Ovary (tissue), 9 donors: Measurements from ENCODE around the gene ZBTB14. TPM values are rescaled to one million over a fixed set of nuclear protein-coding genes. Genes with fewer than 3 reads are reported as not detected.

Source experiments
- DNase-seq, 5 donors: peaks; one replicate each; pipeline ENCODE4 v3.0.0-alpha.2; 2019 to 2020
- H3K27ac ChIP-seq, 2 donors: fragments of 200-600 bp; one replicate each; pipeline versions ENCODE4 v1.5.1 to v1.8.0; 2019 to 2022
- H3K27me3 ChIP-seq: fragments of 200-600 bp; one replicate; pipeline ENCODE4 v1.8.0; 2022
- H3K36me3 ChIP-seq: fragments of 200-600 bp; sonication (generic); one replicate; pipeline ENCODE4 v1.5.1; 2019
- H3K4me1 ChIP-seq: one replicate; pipeline ENCODE4 v1.8.1; 2013; ENCODE audit warnings: mild to moderate bottlenecking, moderate library complexity; ENCODE audit not compliant: insufficient read depth
- H3K4me3 ChIP-seq: fragments of 200-600 bp; sonication (generic); one replicate; pipeline ENCODE4 v1.5.1; 2017
- H3K9me3 ChIP-seq, 2 donors: fragments of 200-600 bp in 1 of 2; sonication (generic) in 1 of 2; one replicate each; pipeline versions ENCODE4 v1.5.1 to v1.8.1; 2013 to 2019; ENCODE audit warnings: mild to moderate bottlenecking in 1 of 2, moderate library complexity in 1 of 2
- EP300 ChIP-seq: sonication (generic); formaldehyde crosslinking; IDR thresholded peaks from one replicate; pipeline ENCODE4 v1.6.1; 2017; ENCODE audit warnings: antibody characterized with exemption
- POLR2A ChIP-seq: fragments of 450-650 bp; IDR thresholded peaks from one replicate; pipeline ENCODE4 v1.6.1; 2017; ENCODE audit warnings: antibody characterized with exemption, mild to moderate bottlenecking, moderate library complexity
- WGBS, 3 donors: extraction: QIAGEN DNeasy Blood & Tissue Kit in 1 of 3; methylation state at CpG; one replicate each; pipeline versions ENCODE4 v1.1.5 to v1.1.7; 2013 to 2017; 5-methylcytosine and 5-hydroxymethylcytosine counted together
- intact Hi-C, 4 donors: fragments of 100-400 bp; cut with DNase I; formaldehyde crosslinking; loops; one replicate each; pipeline versions ENCODE4 v1.11.0 to v1.15.1; 2022 to 2023
- polyA plus RNA-seq, 2 donors: library from polyadenylated mRNA; stranded (reverse); fragments of 200-250 nt in 1 of 2; fragments of 350-450 nt in 1 of 2; fragmentation: Illumina TruSeq in 1 of 2; extraction: RNeasy Lipid Tissue Mini Kit (QIAGEN cat#74804) in 1 of 2; gene quantifications; one replicate each; pipeline ENCODE4 v1.2.3, GENCODE V29; 2013 to 2014
- total RNA-seq, 7 donors: library from RNA; depleted of rRNA in 2 of 7; stranded (reverse); fragments of >200 nt in 2 of 7; fragmentation: NEBNext Ultra II Directional in 3 of 7; extraction: Animal tissue kit (Norgen Biotek cat#: 25700) in 3 of 7; gene quantifications; one replicate each; pipeline versions ENCODE4 v1.1.0 to v1.2.4, GENCODE V29; 2016 to 2023
- TF ChIP-seq, protein P1 (sequence below), 3 donors: fragments of 450-650 bp in 2 of 3; fragments of 200-600 bp in 1 of 3; IDR thresholded peaks; one replicate each; pipeline versions ENCODE4 v1.5.1 to v1.8.0; 2016 to 2022; ENCODE audit warnings: antibody characterized with exemption in 3 of 3, mild to moderate bottlenecking in 1 of 3
- donor health status: DM: no; HTN: no; CAD: no; lungs with moderate emphysema.
- donor health status: DM: no; HTN: no; CAD: no.
- donor health status: Bipolar disorder and iron deficiency.
- donor health status: DM: yes; HTN: yes; CAD: no.
- donor health status: DM: no; HTN: no; CAD: no.
- donor health status: DM: yes; HTN: yes; CAD: no.

ZBTB14 gene
- total and polyA plus RNA-seq, 9 donors: 6.3 to 17.5 (median 14.5) TPM

DNA sequence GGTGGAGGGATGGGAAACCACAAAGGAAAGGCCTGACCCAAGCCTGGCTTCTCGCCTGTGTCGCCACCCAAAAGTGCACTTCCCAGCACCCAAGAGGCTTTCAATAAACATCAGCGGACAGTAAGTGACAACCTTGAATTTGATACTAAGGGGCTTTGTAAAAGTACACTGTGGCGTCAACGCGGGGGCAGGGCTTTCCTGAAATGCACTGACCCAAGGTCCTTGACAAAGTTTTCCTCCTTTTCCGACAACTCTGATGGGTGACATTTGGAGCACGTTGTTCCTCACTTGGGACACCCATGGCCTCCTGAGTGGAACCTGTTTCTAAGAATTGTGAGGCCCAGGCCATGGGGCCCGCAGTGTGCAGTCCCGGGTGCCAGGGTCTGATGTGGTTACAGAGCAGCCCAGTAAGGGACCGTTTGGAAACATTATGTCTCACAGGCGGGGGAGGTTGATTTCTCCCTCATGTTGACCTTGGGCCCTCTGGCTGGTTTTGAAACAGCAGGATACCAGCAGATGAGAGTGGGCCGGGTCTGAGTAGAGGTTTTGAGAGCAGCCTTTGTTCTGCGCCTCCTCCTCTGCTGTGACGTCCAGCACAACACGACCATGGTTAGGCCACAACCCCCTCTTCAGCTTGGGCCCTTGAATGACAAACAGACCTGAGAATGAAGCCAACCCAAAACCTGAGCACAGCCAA lies 2.8 kb upstream of the ZBTB14 start:
- no peaks in the 10 kb centered on the region for H3K9me3 ChIP-seq
- no peaks in the 10 kb centered on the region for H3K27me3 ChIP-seq
- no peak overlapping the region for H3K27ac ChIP-seq
- WGBS, 3 donors: 63 to 71% (median 66%) methylated on average over 16 of the region's 16 CpGs
- H3K4me3 ChIP-seq: no peak overlapping the region
- no peaks in the 10 kb centered on the region for H3K36me3 ChIP-seq
- TF ChIP-seq EP300 (no peak), POLR2A (no peak)
- TF ChIP-seq, protein P1, sequence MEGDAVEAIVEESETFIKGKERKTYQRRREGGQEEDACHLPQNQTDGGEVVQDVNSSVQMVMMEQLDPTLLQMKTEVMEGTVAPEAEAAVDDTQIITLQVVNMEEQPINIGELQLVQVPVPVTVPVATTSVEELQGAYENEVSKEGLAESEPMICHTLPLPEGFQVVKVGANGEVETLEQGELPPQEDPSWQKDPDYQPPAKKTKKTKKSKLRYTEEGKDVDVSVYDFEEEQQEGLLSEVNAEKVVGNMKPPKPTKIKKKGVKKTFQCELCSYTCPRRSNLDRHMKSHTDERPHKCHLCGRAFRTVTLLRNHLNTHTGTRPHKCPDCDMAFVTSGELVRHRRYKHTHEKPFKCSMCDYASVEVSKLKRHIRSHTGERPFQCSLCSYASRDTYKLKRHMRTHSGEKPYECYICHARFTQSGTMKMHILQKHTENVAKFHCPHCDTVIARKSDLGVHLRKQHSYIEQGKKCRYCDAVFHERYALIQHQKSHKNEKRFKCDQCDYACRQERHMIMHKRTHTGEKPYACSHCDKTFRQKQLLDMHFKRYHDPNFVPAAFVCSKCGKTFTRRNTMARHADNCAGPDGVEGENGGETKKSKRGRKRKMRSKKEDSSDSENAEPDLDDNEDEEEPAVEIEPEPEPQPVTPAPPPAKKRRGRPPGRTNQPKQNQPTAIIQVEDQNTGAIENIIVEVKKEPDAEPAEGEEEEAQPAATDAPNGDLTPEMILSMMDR (IDR thresholded peaks at IDR 0.05): no peak
- no peaks in the 10 kb centered on the region for H3K4me1 ChIP-seq
- DNase-seq: peak in 1 of 5 donors; percentile 18
- intact Hi-C loops: loop anchor here (5.0 to 10.0 kb wide), 2 partner anchors 61 to 64 kb away; no protein-coding TSS in a partner anchor

DNA sequence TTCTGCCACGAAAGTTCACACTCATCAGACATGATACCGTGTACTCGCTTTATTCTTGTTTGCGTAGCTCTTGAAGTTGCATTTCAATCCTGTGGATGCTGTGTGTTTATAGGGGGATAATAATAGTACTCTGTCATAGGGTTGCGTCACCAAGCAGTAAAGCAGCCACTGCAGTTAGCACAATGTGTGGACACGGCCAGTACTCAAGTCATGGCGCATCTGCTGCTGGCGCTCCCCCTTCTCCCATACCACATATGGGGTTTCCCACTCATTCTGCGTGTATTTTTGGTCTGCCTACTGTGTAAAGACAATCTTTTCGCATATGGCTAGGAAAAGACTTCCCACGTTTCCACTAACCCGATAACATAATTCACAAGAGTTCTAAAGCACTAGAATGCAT lies 2.1 kb upstream of the ZBTB14 start:
- Histone ChIP-seq H3K36me3 (no peaks in the 10 kb centered on the region), H3K4me3 (no peak overlapping the region), H3K9me3 (no peaks in the 10 kb centered on the region), H3K4me1 (no peaks in the 10 kb centered on the region), H3K27ac (peak overlapping the region in 1 of 2 donors; percentile 88), H3K27me3 (no peaks in the 10 kb centered on the region)
- WGBS, 3 donors: 91 to 94% (median 93%) methylated on average over 12 of the region's 12 CpGs
- intact Hi-C loops: loop anchor here (5.0 to 10.0 kb wide), 2 partner anchors 60 to 63 kb away; no protein-coding TSS in a partner anchor
- TF ChIP-seq, protein P1 (IDR thresholded peaks at IDR 0.05): no peak
- TF ChIP-seq POLR2A (no peak), EP300 (no peak)
- DNase-seq: no peak

DNA sequence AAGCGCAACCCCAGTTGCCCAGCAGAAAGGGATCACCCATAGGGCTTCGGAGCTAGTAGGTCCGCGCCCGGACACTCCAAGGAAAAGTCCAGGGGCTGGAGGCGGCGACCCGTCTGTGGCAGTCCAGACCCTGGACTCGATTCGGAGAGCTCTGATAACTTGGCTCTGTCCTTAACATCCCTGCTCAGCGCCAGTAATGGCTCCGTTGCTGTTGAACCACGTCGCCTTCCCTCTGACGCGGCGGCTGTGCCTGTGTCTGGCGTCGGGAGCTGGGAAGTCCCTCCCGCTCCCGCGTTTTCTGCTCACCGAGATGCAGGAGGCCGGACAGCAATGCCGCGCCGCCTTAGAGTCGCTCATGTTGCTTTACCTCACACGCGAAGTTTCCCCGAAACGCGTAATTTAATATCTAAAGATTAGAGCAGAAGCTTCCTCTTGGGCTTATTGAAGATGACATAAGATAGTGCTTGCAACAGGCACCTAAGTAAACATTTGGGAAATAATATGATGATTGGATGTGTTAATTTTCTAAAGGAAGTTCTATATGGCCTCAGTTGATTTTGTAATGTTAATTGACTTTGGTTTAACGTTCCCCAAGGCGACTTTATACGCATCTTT lies 1.3 kb upstream of the ZBTB14 start:
- TF ChIP-seq POLR2A (no peak), EP300 (peak; percentile 30)
- no peaks in the 10 kb centered on the region for H3K27me3 ChIP-seq
- H3K27ac ChIP-seq: peak overlapping the region; percentile 56 to 88
- no peaks in the 10 kb centered on the region for H3K36me3 ChIP-seq
- intact Hi-C loops: loop anchor here (5.0 to 10.0 kb wide), 2 partner anchors 60 to 62 kb away; no protein-coding TSS in a partner anchor
- DNase-seq: peak; percentile 63 to 83 (median 72)
- no peaks in the 10 kb centered on the region for H3K4me1 ChIP-seq
- peak overlapping the region; percentile 80 for H3K4me3 ChIP-seq
- 2 to 4% (median 3%) methylated on average over 32 to 36 of the region's 36 CpGs for WGBS, 3 donors
- H3K9me3 ChIP-seq: no peaks in the 10 kb centered on the region

DNA sequence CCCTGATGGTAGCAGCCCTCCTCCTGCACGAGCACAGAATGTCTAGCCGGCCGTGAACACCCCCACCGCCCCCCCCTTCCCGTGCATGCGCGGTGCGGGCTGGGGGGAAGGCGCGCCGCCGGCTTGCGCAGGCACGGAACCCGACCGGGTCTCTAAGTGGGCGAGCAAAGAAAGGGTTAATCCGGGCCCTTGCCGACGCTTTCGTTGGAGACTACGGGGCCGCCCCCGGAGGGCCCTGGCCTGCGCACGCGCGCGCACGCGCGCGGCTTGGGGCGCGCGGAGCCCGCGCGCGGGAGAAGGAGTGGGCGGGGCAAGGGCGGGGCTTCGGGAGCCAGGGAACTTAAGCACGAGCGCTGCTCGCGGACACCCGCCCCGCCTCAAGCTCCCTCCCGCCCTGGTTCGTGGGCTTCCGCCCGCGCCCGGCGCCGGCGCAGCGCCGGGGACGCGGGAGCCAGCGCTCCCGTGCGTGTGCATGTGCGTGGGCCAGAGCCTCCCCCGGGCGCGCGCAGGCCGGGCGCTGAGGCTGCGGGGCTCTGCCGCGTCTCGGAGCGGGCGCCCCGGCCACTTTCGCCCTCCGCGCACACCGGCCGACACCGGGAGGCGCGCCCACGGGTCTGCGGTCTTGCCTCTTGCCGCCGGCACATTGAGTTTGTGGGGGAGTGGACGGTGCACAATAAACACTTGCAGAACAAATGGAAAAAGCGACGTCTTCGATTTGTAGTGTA lies 617 bp upstream of the ZBTB14 start:
- intact Hi-C loops: loop anchor here (5.0 to 10.0 kb wide), 2 partner anchors 59 to 61 kb away; no protein-coding TSS in a partner anchor

More for the DNA sequence above, 617 bp upstream of the ZBTB14 start:
- peak; percentile 96 to 99 (median 97) for DNase-seq
- H3K36me3 ChIP-seq: no peaks in the 10 kb centered on the region
- H3K9me3 ChIP-seq: no peaks in the 10 kb centered on the region
- H3K27ac ChIP-seq: peak overlapping the region; percentile 56 to 88
- WGBS, 3 donors: 0 to 1% (median 1%) methylated on average over 50 to 95 of the region's 95 CpGs
- TF ChIP-seq, protein P1 (IDR thresholded peaks at IDR 0.05): no peak
- TF ChIP-seq POLR2A (no peak), EP300 (no peak)
- no peaks in the 10 kb centered on the region for H3K27me3 ChIP-seq
- H3K4me3 ChIP-seq: peak overlapping the region; percentile 80
- no peaks in the 10 kb centered on the region for H3K4me1 ChIP-seq
